GM12891 (cell line): ENCODE measurements around the gene TARS3.

Source experiments
- POLR2A ChIP-seq: IDR thresholded peaks from 2 replicates; pipeline ENCODE4 v1.6.1; 2011; ENCODE audit warnings: low read depth, low read length, control low read depth
- POLR2AphosphoS5 ChIP-seq: IDR thresholded peaks from 2 replicates; pipeline ENCODE4 v1.6.1; 2011; ENCODE audit warnings: low read depth, low read length, control low read depth
- POU2F2 ChIP-seq: IDR thresholded peaks from 2 replicates; pipeline ENCODE4 v1.6.1; 2011; ENCODE audit warnings: low read depth, mild to moderate bottlenecking, control low read depth, low read length, moderate library complexity
- SPI1 ChIP-seq: IDR thresholded peaks from 2 replicates; pipeline ENCODE4 v1.6.1; 2011; ENCODE audit warnings: low read depth, low read length, control low read depth
- TAF1 ChIP-seq: IDR thresholded peaks from 2 replicates; pipeline ENCODE4 v1.6.1; 2011; ENCODE audit warnings: low read depth, low read length, control low read depth

DNA sequence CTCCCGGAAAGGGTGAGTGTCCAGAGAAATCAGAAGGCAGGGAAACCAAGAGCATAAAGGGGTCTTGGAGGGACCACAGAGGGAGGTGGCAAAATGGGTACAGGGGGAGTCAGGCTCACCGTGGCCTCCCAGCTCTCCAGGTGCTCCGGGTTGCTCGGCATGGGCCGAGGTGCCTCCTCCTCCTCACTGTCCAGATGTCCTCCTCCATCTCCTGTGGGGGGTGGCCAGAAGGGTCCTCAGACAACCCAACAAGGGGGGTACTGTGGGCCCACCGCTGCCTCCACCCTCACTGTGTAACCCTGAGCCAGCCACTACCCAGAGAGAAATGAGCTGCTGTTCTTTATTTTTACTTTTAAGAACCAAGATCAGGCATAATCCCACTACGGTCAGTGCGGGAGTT lies 48.6 kb upstream of the TARS3 start:
- TF ChIP-seq POLR2AphosphoS5: no peak
- TF ChIP-seq TAF1: no peak
- TF ChIP-seq POLR2A: no peak
- no peak for TF ChIP-seq SPI1
- no peak for TF ChIP-seq POU2F2
